ENCODE measurements around the gene VIT.

DNA sequence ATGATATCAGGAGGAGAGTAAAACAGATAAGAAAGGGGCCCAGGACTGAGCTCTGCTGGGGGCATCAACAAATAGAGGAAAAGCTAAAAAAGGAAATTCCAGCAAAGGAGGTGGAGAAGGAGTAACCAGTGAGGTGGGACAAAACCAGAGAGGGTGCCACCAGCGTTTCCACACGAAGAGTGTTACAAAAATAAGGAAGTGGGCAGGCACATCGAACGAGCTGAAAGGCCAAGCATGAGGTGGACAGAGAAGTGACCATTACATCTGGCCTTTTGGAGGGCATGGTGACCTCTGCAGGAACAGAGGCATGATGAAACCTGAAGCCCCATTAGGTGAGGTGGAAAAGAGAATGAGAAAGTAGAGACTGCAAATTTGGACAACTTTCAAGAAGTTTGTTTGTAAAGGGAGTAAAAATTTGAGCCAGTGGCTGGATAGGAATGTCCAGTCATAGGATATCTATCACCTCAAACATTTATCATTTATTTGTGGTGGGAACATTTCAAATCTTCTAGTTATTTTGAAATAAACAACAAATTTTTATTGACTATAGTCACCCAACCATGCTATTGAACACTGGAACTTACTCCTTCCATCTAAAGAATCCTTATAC lies 18.4 kb upstream of the VIT start:
- TF ChIP-seq, protein P1, sequence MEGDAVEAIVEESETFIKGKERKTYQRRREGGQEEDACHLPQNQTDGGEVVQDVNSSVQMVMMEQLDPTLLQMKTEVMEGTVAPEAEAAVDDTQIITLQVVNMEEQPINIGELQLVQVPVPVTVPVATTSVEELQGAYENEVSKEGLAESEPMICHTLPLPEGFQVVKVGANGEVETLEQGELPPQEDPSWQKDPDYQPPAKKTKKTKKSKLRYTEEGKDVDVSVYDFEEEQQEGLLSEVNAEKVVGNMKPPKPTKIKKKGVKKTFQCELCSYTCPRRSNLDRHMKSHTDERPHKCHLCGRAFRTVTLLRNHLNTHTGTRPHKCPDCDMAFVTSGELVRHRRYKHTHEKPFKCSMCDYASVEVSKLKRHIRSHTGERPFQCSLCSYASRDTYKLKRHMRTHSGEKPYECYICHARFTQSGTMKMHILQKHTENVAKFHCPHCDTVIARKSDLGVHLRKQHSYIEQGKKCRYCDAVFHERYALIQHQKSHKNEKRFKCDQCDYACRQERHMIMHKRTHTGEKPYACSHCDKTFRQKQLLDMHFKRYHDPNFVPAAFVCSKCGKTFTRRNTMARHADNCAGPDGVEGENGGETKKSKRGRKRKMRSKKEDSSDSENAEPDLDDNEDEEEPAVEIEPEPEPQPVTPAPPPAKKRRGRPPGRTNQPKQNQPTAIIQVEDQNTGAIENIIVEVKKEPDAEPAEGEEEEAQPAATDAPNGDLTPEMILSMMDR (conservative IDR thresholded peaks at IDR 0.05; ENCODE audit: low read depth, low read length) = no peak
- TF ChIP-seq EZH2phosphoT487 (IDR thresholded peaks at IDR 0.05; ENCODE audit: borderline replicate concordance, low read length) (no peak), EZH2 (IDR thresholded peaks at IDR 0.05; ENCODE audit: low read length, unreplicated experiment) (no peak)
